ENCODE data around the gene TSPAN10.

Gene TSPAN10

GRCh38 chr17:81608605-81609004, 28.4 kb upstream of the TSPAN10 start:
- TF ChIP-seq TAF1 (IDR thresholded peaks at IDR 0.05; ENCODE audit: low read depth): no peak
- TF ChIP-seq CEBPB (IDR thresholded peaks at IDR 0.05): no peak
- no peak for TF ChIP-seq EGR1 (IDR thresholded peaks at IDR 0.05)
- TF ChIP-seq, protein P1, sequence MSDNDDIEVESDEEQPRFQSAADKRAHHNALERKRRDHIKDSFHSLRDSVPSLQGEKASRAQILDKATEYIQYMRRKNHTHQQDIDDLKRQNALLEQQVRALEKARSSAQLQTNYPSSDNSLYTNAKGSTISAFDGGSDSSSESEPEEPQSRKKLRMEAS (IDR thresholded peaks at IDR 0.05): no peak
- TF ChIP-seq TCF12 (IDR thresholded peaks at IDR 0.05; ENCODE audit: low read depth): no peak
- no peak for TF ChIP-seq FOXM1 (IDR thresholded peaks at IDR 0.05; ENCODE audit: borderline replicate concordance, low read depth)
- no peak for TF ChIP-seq CREB1 (IDR thresholded peaks at IDR 0.05; ENCODE audit: low read depth)
- TF ChIP-seq ZBTB7A (IDR thresholded peaks at IDR 0.05; ENCODE audit: low read depth): no peak
- no peak for TF ChIP-seq TEAD4 (IDR thresholded peaks at IDR 0.05)
- TF ChIP-seq USF1 (IDR thresholded peaks at IDR 0.05): no peak
- no peak for TF ChIP-seq NFIC (IDR thresholded peaks at IDR 0.05)
- no peak for TF ChIP-seq REST (IDR thresholded peaks at IDR 0.05; ENCODE audit: low read depth)
- TF ChIP-seq YY1 (IDR thresholded peaks at IDR 0.05; ENCODE audit: low read depth): no peak
- no peak for TF ChIP-seq RAD21 (IDR thresholded peaks at IDR 0.05; ENCODE audit: low read depth)
- no peak for TF ChIP-seq EP300 (IDR thresholded peaks at IDR 0.05; ENCODE audit: borderline replicate concordance)

DNA sequence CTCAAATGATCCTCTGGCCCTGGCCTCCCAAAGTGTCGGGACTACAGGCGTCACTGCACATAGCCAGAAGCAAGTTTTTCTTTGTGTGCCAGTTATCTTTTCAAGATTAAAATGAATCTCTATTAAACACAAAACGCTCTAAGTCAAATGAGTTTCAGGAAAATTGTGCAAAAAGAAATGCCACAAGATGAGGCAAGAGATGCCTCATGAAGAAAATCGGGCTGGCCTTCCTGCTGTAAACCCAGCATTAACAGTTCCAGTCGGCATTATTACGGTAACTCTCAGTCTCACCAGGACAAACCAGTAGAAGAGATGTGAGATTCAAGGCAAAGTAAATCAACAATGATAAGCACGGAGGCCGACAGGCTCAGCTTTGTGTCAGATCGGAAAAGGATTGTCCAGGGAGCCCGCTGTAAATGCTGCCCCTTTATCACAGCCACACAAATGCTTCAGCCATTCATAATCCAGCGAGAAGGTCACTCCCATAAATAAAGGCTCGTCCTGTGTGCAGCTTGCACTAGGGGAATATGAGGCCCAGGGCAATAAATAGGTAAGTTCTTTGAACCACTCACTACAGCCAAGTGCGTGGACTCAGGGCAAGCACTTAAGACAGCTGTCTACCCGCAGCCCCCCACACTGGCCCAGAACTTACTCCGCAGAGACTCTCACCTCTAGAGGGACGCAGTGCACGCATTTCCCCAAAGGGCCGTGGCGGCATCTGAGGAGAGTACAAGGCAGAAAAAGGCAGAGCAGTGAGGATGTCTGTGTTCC, 27.3 kb upstream of the TSPAN10 start:
- TF ChIP-seq EP300 (IDR thresholded peaks at IDR 0.05; ENCODE audit: borderline replicate concordance): no peak
- TF ChIP-seq TCF12 (IDR thresholded peaks at IDR 0.05; ENCODE audit: low read depth): no peak
- TF ChIP-seq FOXM1 (IDR thresholded peaks at IDR 0.05; ENCODE audit: borderline replicate concordance, low read depth): no peak

DNA sequence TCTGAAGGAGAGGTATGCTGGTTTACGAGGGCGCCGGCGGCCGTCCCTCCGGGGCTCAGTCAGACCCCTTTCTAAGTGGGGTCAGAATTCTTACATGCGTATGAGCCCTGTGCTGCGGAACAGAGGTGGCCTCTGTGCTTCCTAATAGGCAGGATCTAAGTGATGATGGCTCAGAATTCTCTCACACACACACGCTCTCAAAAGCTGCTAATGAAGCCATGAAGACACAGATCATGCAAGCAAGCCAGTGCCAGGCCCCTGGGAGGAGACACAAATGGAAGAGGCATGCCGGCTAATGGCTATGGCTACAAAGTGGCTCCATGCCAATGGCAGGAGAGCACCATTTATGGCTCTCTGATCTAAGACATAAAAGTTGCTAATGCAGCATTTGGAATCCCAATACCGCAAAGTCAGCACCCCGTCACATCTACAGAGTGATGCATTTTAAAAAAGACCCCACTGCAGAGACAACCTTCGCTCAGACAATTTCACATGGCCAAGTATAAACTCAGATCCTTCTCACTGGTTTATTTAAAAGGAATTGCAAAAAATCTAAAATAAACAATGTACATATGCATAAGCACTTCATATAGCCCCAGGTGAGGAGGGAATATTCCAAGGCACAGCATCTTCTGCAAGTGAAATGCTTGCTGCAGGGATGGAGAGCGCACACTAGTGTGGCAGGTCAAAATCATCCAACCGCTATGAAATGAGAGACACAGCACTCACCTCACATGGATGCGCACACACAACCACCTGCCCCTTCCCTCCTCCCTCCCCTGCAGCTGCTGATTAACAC, 24.6 kb upstream of the TSPAN10 start:
- TF ChIP-seq TEAD4 (IDR thresholded peaks at IDR 0.05) (no peak), FOXM1 (IDR thresholded peaks at IDR 0.05; ENCODE audit: borderline replicate concordance, low read depth) (no peak)

DNA sequence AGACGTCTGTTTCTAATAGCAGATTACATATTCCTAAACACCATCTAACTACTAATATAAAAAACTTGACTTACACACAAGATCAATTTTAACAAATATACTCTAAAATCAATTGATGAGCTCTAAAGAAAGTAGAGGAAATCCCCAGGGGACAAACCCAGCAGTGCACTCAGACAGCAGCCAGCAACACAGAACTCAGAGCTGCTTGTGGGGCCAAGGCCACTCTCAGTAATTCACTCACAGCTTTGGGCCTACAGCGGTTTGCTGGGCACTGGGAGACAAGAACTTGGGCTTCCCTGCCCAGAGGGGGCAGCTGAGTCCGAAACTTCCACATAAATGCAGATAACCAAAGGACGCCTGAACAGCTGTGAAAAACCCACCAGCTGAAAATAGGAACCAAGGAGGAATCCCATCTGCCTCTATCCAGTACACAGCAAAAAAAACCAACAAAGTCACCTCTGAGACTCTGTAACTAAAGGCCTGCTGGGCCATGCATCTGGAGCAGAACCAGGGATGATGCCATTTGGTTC, 21.5 kb upstream of the TSPAN10 start:
- no peak for TF ChIP-seq TCF12 (IDR thresholded peaks at IDR 0.05; ENCODE audit: low read depth)

GRCh38 chr17:81616877-81617276, 20.1 kb upstream of the TSPAN10 start:
- TF ChIP-seq RAD21 (IDR thresholded peaks at IDR 0.05; ENCODE audit: low read depth): no peak
- TF ChIP-seq TAF1 (IDR thresholded peaks at IDR 0.05; ENCODE audit: low read depth): no peak
- no peak for TF ChIP-seq ZBTB7A (IDR thresholded peaks at IDR 0.05; ENCODE audit: low read depth)
- no peak for TF ChIP-seq YY1 (IDR thresholded peaks at IDR 0.05; ENCODE audit: low read depth)
- TF ChIP-seq NFIC (IDR thresholded peaks at IDR 0.05): no peak
- no peak for TF ChIP-seq EGR1 (IDR thresholded peaks at IDR 0.05)
- no peak for TF ChIP-seq TCF12 (IDR thresholded peaks at IDR 0.05; ENCODE audit: low read depth)
- TF ChIP-seq FOXM1 (IDR thresholded peaks at IDR 0.05; ENCODE audit: borderline replicate concordance, low read depth): no peak
- TF ChIP-seq REST (IDR thresholded peaks at IDR 0.05; ENCODE audit: low read depth): no peak
- no peak for TF ChIP-seq EP300 (IDR thresholded peaks at IDR 0.05; ENCODE audit: borderline replicate concordance)
- TF ChIP-seq TEAD4 (IDR thresholded peaks at IDR 0.05): no peak
- no peak for TF ChIP-seq USF1 (IDR thresholded peaks at IDR 0.05)
- TF ChIP-seq, protein P1 (IDR thresholded peaks at IDR 0.05): no peak
- TF ChIP-seq CEBPB (IDR thresholded peaks at IDR 0.05): no peak
- no peak for TF ChIP-seq CREB1 (IDR thresholded peaks at IDR 0.05; ENCODE audit: low read depth)
